H1 (cell line): Measurements from ENCODE around the gene MEI1. TPM values are rescaled to one million over a fixed set of nuclear protein-coding genes. Genes with fewer than 3 reads are reported as not detected.

Experiments
- CTCF ChIA-PET: fragments of 300-600 bp; sonication (Branson Sonifier 250); formaldehyde crosslinking; loops from one replicate; lab custom pipeline; 2021; ENCODE audit not compliant: partially characterized antibody; lab: Charles Lee
- POLR2A ChIA-PET: fragments of 300-600 bp; sonication (Branson Sonifier 250); formaldehyde crosslinking; loops from one replicate; lab custom pipeline; 2021; ENCODE audit warnings: inconsistent platforms; ENCODE audit not compliant: partially characterized antibody; lab: Charles Lee
- DNase-seq, 2 experiments: peaks; one replicate each; pipeline versions ENCODE4 v3.0.0 to v3.0.0-alpha.2; 2010 to 2022; ENCODE audit warnings: low spot score in 2 of 2, low read depth in 1 of 2, mixed read lengths in 1 of 2
- FAIRE-seq: peaks from 2 replicates; lab custom pipeline; 2011; peaks lifted over from hg19 to GRCh38; lab: Jason Lieb, UNC
- H2AFZ ChIP-seq: 2 replicates; pipeline ENCODE4 v1.8.1; 2012; ENCODE audit warnings: low read length, inconsistent platforms
- H2AK5ac ChIP-seq: 2 replicates; pipeline ENCODE4 v1.6.1; 2013; ENCODE audit warnings: low read depth, low read length
- H2BK120ac ChIP-seq: replicated peaks from 2 replicates; pipeline ENCODE3; 2013; ENCODE audit warnings: low read depth, low read length, inconsistent platforms
- H2BK12ac ChIP-seq: 2 replicates; pipeline ENCODE4 v1.6.1; 2013; ENCODE audit warnings: low read depth, low read length
- H2BK15ac ChIP-seq: 2 replicates; pipeline ENCODE4 v1.6.1; 2013; ENCODE audit warnings: low read length
- H2BK20ac ChIP-seq: 2 replicates; pipeline ENCODE4 v1.6.1; 2013; ENCODE audit warnings: low read length
- H2BK5ac ChIP-seq: 2 replicates; pipeline ENCODE4 v1.6.1; 2013; ENCODE audit warnings: low read depth, low read length
- H3K14ac ChIP-seq: 2 replicates; pipeline ENCODE4 v1.6.1; 2013; ENCODE audit warnings: inconsistent platforms; ENCODE audit not compliant: insufficient read length
- H3K18ac ChIP-seq: 2 replicates; pipeline ENCODE4 v1.6.1; 2013; ENCODE audit warnings: low read length; ENCODE audit errors: extremely low read depth
- H3K23ac ChIP-seq: 2 replicates; pipeline ENCODE4 v1.6.1; 2013; ENCODE audit warnings: inconsistent platforms; ENCODE audit not compliant: insufficient read length
- H3K23me2 ChIP-seq: 2 replicates; pipeline ENCODE4 v1.6.1; 2013; ENCODE audit warnings: low read depth, low read length
- H3K27ac ChIP-seq: 2 replicates; pipeline ENCODE4 v1.6.1; 2011; ENCODE audit warnings: low read depth, low read length, inconsistent platforms
- H3K27me3 ChIP-seq, 4 experiments: replicated peaks in 1 of 4; 1 replicate in 1 of 4; 2 replicates in 3 of 4; pipeline versions ENCODE4 v1.6.1 to v1.8.1; 2011 to 2013; ENCODE audit warnings: low read length in 3 of 4, mild to moderate bottlenecking in 3 of 4, inconsistent platforms in 2 of 4, mixed read lengths in 2 of 4, moderate library complexity in 1 of 4; ENCODE audit not compliant: control insufficient read depth in 3 of 4, insufficient read depth in 3 of 4; ENCODE audit errors: extremely low read depth in 1 of 4
- H3K36me3 ChIP-seq, 4 experiments: 2 replicates each; pipeline versions ENCODE4 v1.6.1 to v1.8.1; 2011 to 2013; ENCODE audit warnings: mild to moderate bottlenecking in 4 of 4, low read length in 3 of 4, moderate library complexity in 2 of 4, control low read depth in 1 of 4, inconsistent platforms in 1 of 4; ENCODE audit not compliant: insufficient read depth in 4 of 4, control insufficient read depth in 2 of 4
- H3K4ac ChIP-seq: replicated peaks from 2 replicates; pipeline ENCODE3; 2013; ENCODE audit warnings: low read length, low read depth, mixed read lengths, inconsistent platforms; ENCODE audit not compliant: insufficient read length
- H3K4me1 ChIP-seq, 4 experiments: replicated peaks in 1 of 4; 1 replicate in 1 of 4; 2 replicates in 3 of 4; pipeline versions ENCODE4 v1.6.1 to v1.8.1; 2011 to 2013; ENCODE audit warnings: low read length in 3 of 4, inconsistent platforms in 2 of 4, mixed read lengths in 1 of 4; ENCODE audit not compliant: insufficient read depth in 4 of 4, control insufficient read depth in 3 of 4
- H3K4me2 ChIP-seq, 2 experiments: 2 replicates each; pipeline versions ENCODE4 v1.6.1 to v1.8.1; 2011 to 2013; ENCODE audit warnings: low read depth in 2 of 2, low read length in 2 of 2, control low read depth in 1 of 2, inconsistent platforms in 1 of 2, mild to moderate bottlenecking in 1 of 2; ENCODE audit not compliant: insufficient read depth in 1 of 2
- H3K4me3 ChIP-seq, 4 experiments: fragments of 200-600, 300-600 bp in 1 of 4; sonication (generic), shearing (Covaris generic), sonication (Bioruptor Twin) in 1 of 4; 2 replicates each; pipeline versions ENCODE4 v1.5.1 to v1.8.1; 2011 to 2016; ENCODE audit warnings: low read length in 4 of 4, low read depth in 3 of 4, control low read depth in 2 of 4, inconsistent platforms in 2 of 4, mild to moderate bottlenecking in 2 of 4, mixed read lengths in 1 of 4, moderate library complexity in 1 of 4; ENCODE audit not compliant: insufficient read depth in 2 of 4; ENCODE audit errors: extremely low read depth in 1 of 4
- H3K56ac ChIP-seq: replicated peaks from 2 replicates; pipeline ENCODE3; 2013; ENCODE audit warnings: low read depth, mild to moderate bottlenecking, mixed read lengths, low read length, inconsistent platforms; ENCODE audit not compliant: insufficient read length
- H3K79me1 ChIP-seq: 2 replicates; pipeline ENCODE4 v1.6.1; 2013; ENCODE audit warnings: low read depth, low read length, control low read depth
- H3K79me2 ChIP-seq, 2 experiments: 2 replicates each; pipeline versions ENCODE4 v1.6.1 to v1.8.1; 2012 to 2013; ENCODE audit warnings: low read length in 2 of 2, mild to moderate bottlenecking in 2 of 2, inconsistent platforms in 1 of 2; ENCODE audit not compliant: insufficient read depth in 2 of 2, control insufficient read depth in 1 of 2
- H3K9ac ChIP-seq, 4 experiments: replicated peaks in 1 of 4; 1 replicate in 1 of 4; 2 replicates in 3 of 4; pipeline versions ENCODE4 v1.6.1 to v1.8.1; 2011 to 2013; ENCODE audit warnings: low read depth in 3 of 4, low read length in 3 of 4, control low read depth in 2 of 4, mild to moderate bottlenecking in 2 of 4, moderate library complexity in 2 of 4, inconsistent platforms in 1 of 4; ENCODE audit errors: extremely low read depth in 1 of 4
- H3K9me3 ChIP-seq, 2 experiments: 2 replicates each; pipeline versions ENCODE4 v1.6.1 to v1.8.1; 2012 to 2013; ENCODE audit warnings: mild to moderate bottlenecking in 2 of 2, moderate library complexity in 2 of 2, control low read depth in 1 of 2, inconsistent platforms in 1 of 2, low read depth in 1 of 2, low read length in 1 of 2, mixed read lengths in 1 of 2; ENCODE audit not compliant: insufficient read depth in 2 of 2
- H4K20me1 ChIP-seq, 2 experiments: replicated peaks in 1 of 2; 2 replicates each; pipeline versions ENCODE3 to v1.8.1; 2011 to 2013; ENCODE audit warnings: inconsistent platforms in 2 of 2, low read length in 2 of 2, mild to moderate bottlenecking in 1 of 2; ENCODE audit not compliant: insufficient read depth in 2 of 2, control insufficient read depth in 1 of 2
- H4K5ac ChIP-seq: 2 replicates; pipeline ENCODE4 v1.6.1; 2013; ENCODE audit warnings: low read length, low read depth, mixed read lengths, inconsistent platforms; ENCODE audit not compliant: insufficient read length
- H4K8ac ChIP-seq: 2 replicates; pipeline ENCODE4 v1.8.0; 2013; ENCODE audit warnings: mild to moderate bottlenecking, moderate library complexity, low read length, inconsistent platforms; ENCODE audit not compliant: insufficient read depth; ENCODE audit errors: extremely low read depth
- H4K91ac ChIP-seq: replicated peaks from 2 replicates; pipeline ENCODE3; 2013; ENCODE audit warnings: low read length, mixed read lengths, inconsistent platforms; ENCODE audit not compliant: insufficient read length
- CBX8 ChIP-seq: fragments of 300-800, 300-1000 bp; sonication (generic); IDR thresholded peaks from 2 replicates; pipeline ENCODE4 v1.7.1; 2016; ENCODE audit warnings: low read depth, low read length, borderline replicate concordance
- CTBP2 ChIP-seq: IDR thresholded peaks from 2 replicates; pipeline ENCODE4 v1.7.0; 2011; ENCODE audit warnings: borderline replicate concordance, mild to moderate bottlenecking, moderate library complexity, mixed read lengths, low read length; ENCODE audit not compliant: insufficient read depth, insufficient read length
- FOSL1 ChIP-seq: IDR thresholded peaks from 2 replicates; pipeline ENCODE4 v1.6.1; 2011; ENCODE audit warnings: mild to moderate bottlenecking, low read depth, low read length, moderate library complexity; ENCODE audit not compliant: insufficient read depth
- GABPA ChIP-seq: IDR thresholded peaks from 2 replicates; pipeline ENCODE4 v1.6.1; 2011; ENCODE audit warnings: mild to moderate bottlenecking, low read length, moderate library complexity, borderline replicate concordance; ENCODE audit not compliant: insufficient read depth
- JUN ChIP-seq: IDR thresholded peaks from 2 replicates; pipeline ENCODE4 v1.6.1; 2011; ENCODE audit warnings: low read depth, mild to moderate bottlenecking, improper control_type of control experiment, low read length
- RFX5 ChIP-seq: IDR thresholded peaks from 2 replicates; pipeline ENCODE4 v1.6.1; 2011; ENCODE audit warnings: low read depth, low read length, improper control_type of control experiment, borderline replicate concordance
- RNF2 ChIP-seq: fragments of 200-900, 300-1000 bp; sonication (generic); IDR thresholded peaks from 2 replicates; pipeline ENCODE4 v1.7.1; 2016; ENCODE audit warnings: borderline replicate concordance, low read depth, mild to moderate bottlenecking, antibody characterized with exemption, low read length; ENCODE audit not compliant: poor library complexity, severe bottlenecking; ENCODE audit errors: missing control alignments
- SAP30 ChIP-seq: fragments of 300-600 bp; sonication (generic); IDR thresholded peaks from 2 replicates; pipeline ENCODE4 v1.7.1; 2012; ENCODE audit warnings: low read length, moderate library complexity, mild to moderate bottlenecking, inconsistent platforms; ENCODE audit not compliant: insufficient read depth, insufficient replicate concordance
- SP2 ChIP-seq: IDR thresholded peaks from 2 replicates; pipeline ENCODE4 v1.6.1; 2012; ENCODE audit warnings: mild to moderate bottlenecking, low read length, inconsistent platforms
- SRF ChIP-seq: IDR thresholded peaks from 2 replicates; pipeline ENCODE4 v1.6.1; 2011; ENCODE audit warnings: mild to moderate bottlenecking, low read depth, low read length, moderate library complexity
- USF2 ChIP-seq: IDR thresholded peaks from 2 replicates; pipeline ENCODE4 v1.6.1; 2011; ENCODE audit warnings: low read length, improper control_type of control experiment
- WGBS, 2 experiments: shearing (Covaris generic) in 1 of 2; methylation state at CpG; one replicate each; pipeline versions ENCODE4 v1.1.6 to v1.1.7; 2013 to 2015; ENCODE audit warnings: low lambda C conversion rate in 2 of 2, mixed read lengths in 2 of 2, inconsistent platforms in 1 of 2, low coverage in 1 of 2, missing lambda C conversion rate in 1 of 2; ENCODE audit not compliant: insufficient replicate concordance in 2 of 2, insufficient coverage in 1 of 2, insufficient read length in 1 of 2; ENCODE audit errors: extremely low coverage in 1 of 2, missing lambda C conversion rate in 1 of 2; 5-methylcytosine and 5-hydroxymethylcytosine counted together
- polyA plus RNA-seq, 7 experiments: library from polyadenylated mRNA; depleted of rRNA in 3 of 7; stranded (reverse) in 5 of 7; unstranded in 2 of 7; fragments of >200 nt in 5 of 7; fragments of 200-250 nt in 2 of 7; gene quantifications; 1 replicate in 5 of 7; 2 replicates in 1 of 7; 4 replicates in 1 of 7; pipeline versions ENCODE4 v1.2.1 to v1.2.3, GENCODE V29; 2011 to 2013; ENCODE audit warnings: missing spikeins in 2 of 7, mixed read lengths in 2 of 7
- total RNA-seq: library from RNA; stranded (reverse); fragmentation: NEBNext Ultra II Directional; extraction: Animal tissue kit (Norgen Biotek cat#: 25700); gene quantifications from 2 replicates; pipeline ENCODE4 v1.2.1, GENCODE V29; 2021

Gene MEI1
- total and polyA plus RNA-seq, 2 of the 8 experiments (the other 6 are each of a cell fraction or from before 2014, with no cell fraction given): 0.27 to 0.54 TPM

DNA sequence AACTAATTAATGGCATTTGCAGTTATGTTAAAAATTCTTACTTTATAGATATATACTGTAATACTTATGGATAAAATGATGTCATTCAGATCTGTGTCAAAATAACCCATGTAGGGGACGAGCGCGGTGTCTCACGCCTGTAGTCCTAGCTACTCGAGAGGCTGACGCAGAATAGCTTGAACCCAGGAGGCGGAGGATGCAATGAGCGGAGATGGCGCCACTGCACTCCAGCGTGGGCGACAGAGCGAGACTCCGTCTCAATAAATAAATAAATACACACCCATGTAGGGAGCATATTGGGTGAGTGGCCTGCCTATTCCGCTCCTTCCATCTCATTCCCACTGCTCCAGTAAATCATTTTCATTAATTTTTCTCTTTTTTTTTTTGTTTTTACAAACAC is 17.7 kb upstream of the MEI1 start:
- Histone ChIP-seq H3K4me3 (peak overlapping the region; percentile 65 to 88 (median 75)), H2BK12ac (no peak overlapping the region), H2BK5ac (no peak overlapping the region), H3K56ac (no peak overlapping the region), H4K8ac (no peak overlapping the region), H3K9ac (peak overlapping the region in 2 of 4 experiments; percentile 47 to 57; a peak in 4 of 7 replicates), H3K14ac (no peak overlapping the region), H3K4me1 (no peaks in the 10 kb centered on the region), H3K23me2 (no peaks in the 10 kb centered on the region), H4K5ac (no peak overlapping the region), H2BK20ac (no peak overlapping the region), H4K20me1 (peaks cover 0 to 12% of the 10 kb centered on the region in 2 experiments), H3K4me2 (peak overlapping the region; percentile 62 to 67), H3K23ac (no peak overlapping the region), H3K79me1 (peaks cover 9% of the 10 kb centered on the region; the same call in 1 of the 2 replicates), H2AK5ac (no peak overlapping the region), H2BK120ac (no peak overlapping the region), H3K4ac (no peak overlapping the region), H3K18ac (no peak overlapping the region), H4K91ac (no peak overlapping the region), H3K27ac (no peak overlapping the region), H2BK15ac (no peak overlapping the region), H3K27me3 (no peaks in the 10 kb centered on the region), H3K36me3 (peaks cover 2 to 35% (median 18%) of the 10 kb centered on the region in 4 experiments; a peak in 7 of 8 replicates), H3K9me3 (no peaks in the 10 kb centered on the region), H2AFZ (no peak overlapping the region), H3K79me2 (peaks cover 13 to 77% of the 10 kb centered on the region in 2 experiments)
- POLR2A ChIA-PET: interaction anchor here (0.6 to 3.9 kb wide), 5 partner anchors 14 to 152 kb away, joined by 3 to 15 read pairs (median 3); partner anchors contain the start of genes CCDC134, MEI1 and SREBF2
- CTCF ChIA-PET: interaction anchor here (0.6 to 2.4 kb wide), 4 partner anchors 9 to 501 kb away, joined by 3 to 11 read pairs (median 4); no protein-coding TSS in a partner anchor
- DNase-seq (no peak), FAIRE-seq (no peak)
- 70% methylated on average over 14 of the region's 14 CpGs; no CpG with 5 or more reads in 1 of the 2 experiments for WGBS, 2 experiments
- TF ChIP-seq GABPA (no peak), FOSL1 (no peak), SAP30 (no peak), CBX8 (no peak), USF2 (no peak), SP2 (no peak), SRF (no peak), CTBP2 (no peak), RFX5 (no peak), JUN (no peak), RNF2 (no peak)
